Kidney (tissue), 14 donors: Measurements from ENCODE around the gene C16orf74. TPM values are rescaled to one million over a fixed set of nuclear protein-coding genes. Genes with fewer than 3 reads are reported as not detected.

Experiments
- DNase-seq, 5 donors: peaks; one replicate each; pipeline ENCODE4 v3.0.0-alpha.2; 2013 to 2020
- FAIRE-seq: peaks from 2 replicates; lab custom pipeline; 2012; peaks lifted over from hg19 to GRCh38; lab: Jason Lieb, UNC
- H3K27ac ChIP-seq, 2 donors: one replicate each; pipeline ENCODE4 v1.7.0; 2013; ENCODE audit warnings: low read depth in 2 of 2, low read length in 2 of 2, inconsistent platforms in 1 of 2
- H3K27me3 ChIP-seq: one replicate; pipeline ENCODE4 v1.7.1; 2013; ENCODE audit warnings: low read length, inconsistent platforms; ENCODE audit not compliant: control insufficient read depth, insufficient read depth
- H3K36me3 ChIP-seq, 3 donors: one replicate each; pipeline versions ENCODE4 v1.7.0 to v1.7.1; 2013; ENCODE audit warnings: low read length in 3 of 3, control low read depth in 1 of 3, inconsistent platforms in 1 of 3; ENCODE audit not compliant: insufficient read depth in 3 of 3, control insufficient read depth in 2 of 3
- H3K4me1 ChIP-seq, 3 donors: one replicate each; pipeline versions ENCODE4 v1.7.0 to v1.7.1; 2013; ENCODE audit warnings: low read length in 3 of 3, inconsistent platforms in 1 of 3, low read depth in 1 of 3; ENCODE audit not compliant: control insufficient read depth in 2 of 3, insufficient read depth in 2 of 3
- H3K4me3 ChIP-seq, 3 donors: one replicate each; pipeline versions ENCODE4 v1.7.0 to v1.8.1; 2013; ENCODE audit warnings: low read length in 3 of 3, control low read depth in 1 of 3, inconsistent platforms in 1 of 3
- H3K9ac ChIP-seq, 3 donors: one replicate each; pipeline versions ENCODE4 v1.7.0 to v1.7.1; 2013; ENCODE audit warnings: low read length in 3 of 3, control low read depth in 1 of 3, inconsistent platforms in 1 of 3
- H3K9me3 ChIP-seq, 3 donors: one replicate each; pipeline versions ENCODE4 v1.7.0 to v1.7.1; 2013; ENCODE audit warnings: low read length in 3 of 3, control low read depth in 1 of 3, inconsistent platforms in 1 of 3; ENCODE audit not compliant: control insufficient read depth in 2 of 3, insufficient read depth in 1 of 3
- CTCF ChIP-seq: IDR thresholded peaks from 3 replicates; pipeline ENCODE4 v1.5.1; 2012; ENCODE audit warnings: mild to moderate bottlenecking, moderate library complexity, borderline replicate concordance; ENCODE audit not compliant: insufficient read depth; ENCODE audit errors: extremely low read depth
- intact Hi-C: fragments of 100-400 bp; cut with DNase I; formaldehyde crosslinking; loops from one replicate; pipeline ENCODE4 v1.11.1; 2022
- polyA plus RNA-seq: library from polyadenylated mRNA; stranded (reverse); fragments of 350-450 nt; fragmentation: Illumina TruSeq; extraction: RNeasy Lipid Tissue Mini Kit (QIAGEN cat#74804); gene quantifications from one replicate; pipeline ENCODE4 v1.2.3, GENCODE V29; 2014; ENCODE audit warnings: low read depth, low replicate concordance; ENCODE audit not compliant: insufficient read depth
- total RNA-seq: library from RNA; stranded (reverse); fragmentation: NEBNext Ultra II Directional; extraction: Animal tissue kit (Norgen Biotek cat#: 25700); gene quantifications from one replicate; pipeline ENCODE4 v1.2.1, GENCODE V29; 2021
- donor health status: control.
- donor health status: control.
- donor health status: control.
- donor health status: control.
- donor health status: control.
- donor health status: DM: yes; HTN: yes; CAD: no.
- donor health status: Normal renal cell carcinoma (clear cell type).

Gene C16orf74
- total and polyA plus RNA-seq, 2 donors from 2014 or later: 3.5 to 4.6 TPM

- Histone ChIP-seq H3K4me3 (no peak overlapping the region), H3K27me3 (no peaks in the 10 kb centered on the region), H3K27ac (no peak overlapping the region), H3K36me3 (no peaks in the 10 kb centered on the region), H3K9ac (no peak overlapping the region), H3K4me1 (no peaks in the 10 kb centered on the region), H3K9me3 (no peaks in the 10 kb centered on the region)
- intact Hi-C loops: no loop called here
- no peak for FAIRE-seq
- DNase-seq: no peak
- no peak for TF ChIP-seq CTCF
Observed at GRCh38 chr16:85759631-85760419, 8.9 kb upstream of the C16orf74 start.

GRCh38 chr16:85759136-85759535, 8.2 kb upstream of the C16orf74 start:
- no peak overlapping the region for H3K9ac ChIP-seq
- no peaks in the 10 kb centered on the region for H3K9me3 ChIP-seq
- DNase-seq (no peak), FAIRE-seq (no peak)
- no peaks in the 10 kb centered on the region for H3K27me3 ChIP-seq
- no peak overlapping the region for H3K4me3 ChIP-seq
- no peaks in the 10 kb centered on the region for H3K4me1 ChIP-seq
- H3K27ac ChIP-seq: no peak overlapping the region
- no peak for TF ChIP-seq CTCF
- no peaks in the 10 kb centered on the region for H3K36me3 ChIP-seq
- intact Hi-C loops: no loop called here

- FAIRE-seq (no peak), DNase-seq (no peak)
- Histone ChIP-seq H3K4me3 (no peak overlapping the region), H3K27me3 (no peaks in the 10 kb centered on the region), H3K27ac (no peak overlapping the region), H3K36me3 (no peaks in the 10 kb centered on the region), H3K9me3 (no peaks in the 10 kb centered on the region), H3K9ac (no peak overlapping the region), H3K4me1 (peaks cover 0 to 5% (median 2%) of the 10 kb centered on the region in 3 donors)
- intact Hi-C loops: no loop called here
- no peak for TF ChIP-seq CTCF
Observed at GRCh38 chr16:85757341-85757822, 6.5 kb upstream of the C16orf74 start.
